Nephron (organoid): Measurements from ENCODE around the gene POLR3E.

Experiments
- H3K27ac Mint-ChIP-seq, 3 experiments: 2 replicates each; pipeline ENCODE4 v1.8.0; 2020; ENCODE audit warnings: mixed read lengths in 3 of 3, mild to moderate bottlenecking in 2 of 3, moderate library complexity in 1 of 3
- H3K27me3 Mint-ChIP-seq: 2 replicates; pipeline ENCODE4 v1.8.0; 2021; ENCODE audit warnings: low read depth, mild to moderate bottlenecking, moderate library complexity, mixed read lengths
- H3K36me3 Mint-ChIP-seq: 2 replicates; pipeline ENCODE4 v1.8.0; 2020; ENCODE audit warnings: low read depth, mixed read lengths
- H3K4me1 Mint-ChIP-seq: 2 replicates; pipeline ENCODE4 v1.8.0; 2020; ENCODE audit warnings: mixed read lengths
- H3K4me3 Mint-ChIP-seq, 3 experiments: 2 replicates each; pipeline ENCODE4 v1.8.0; 2020; ENCODE audit warnings: mild to moderate bottlenecking in 3 of 3, mixed read lengths in 3 of 3, moderate library complexity in 2 of 3
- H3K9me3 Mint-ChIP-seq: 2 replicates; pipeline ENCODE4 v1.8.0; 2020; ENCODE audit warnings: mixed read lengths
- CTCF ChIP-seq, 3 experiments: fragments of 200-600 bp; sonication (generic); IDR thresholded peaks; one replicate each; pipeline ENCODE4 v1.5.0; 2021; ENCODE audit warnings: antibody characterized with exemption in 3 of 3; ENCODE audit not compliant: unreplicated experiment in 3 of 3

Gene POLR3E

GRCh38 chr16:22302776-22303363 lies 5.7 kb downstream of the POLR3E start:
- Mint-ChIP-seq H3K4me1 (peaks cover 24% of the 10 kb centered on the region), H3K27ac (no peak overlapping the region), H3K36me3 (peaks cover 19% of the 10 kb centered on the region), H3K4me3 (no peak overlapping the region), H3K9me3 (no peaks in the 10 kb centered on the region), H3K27me3 (no peaks in the 10 kb centered on the region)
- no peak for TF ChIP-seq CTCF (IDR thresholded peaks at IDR 0.05; ENCODE audit: unreplicated experiment in 3 of 3)

- TF ChIP-seq CTCF (IDR thresholded peaks at IDR 0.05; ENCODE audit: unreplicated experiment in 3 of 3) = no peak
- no peaks in the 10 kb centered on the region for H3K9me3 Mint-ChIP-seq
- H3K27me3 Mint-ChIP-seq = no peaks in the 10 kb centered on the region
- peaks cover 11% of the 10 kb centered on the region for H3K4me1 Mint-ChIP-seq
- H3K27ac Mint-ChIP-seq = no peak overlapping the region
- no peak overlapping the region for H3K4me3 Mint-ChIP-seq
- H3K36me3 Mint-ChIP-seq = peaks cover 30% of the 10 kb centered on the region
Measured at GRCh38 chr16:22304411-22304810, 7.2 kb downstream of the POLR3E start.

DNA sequence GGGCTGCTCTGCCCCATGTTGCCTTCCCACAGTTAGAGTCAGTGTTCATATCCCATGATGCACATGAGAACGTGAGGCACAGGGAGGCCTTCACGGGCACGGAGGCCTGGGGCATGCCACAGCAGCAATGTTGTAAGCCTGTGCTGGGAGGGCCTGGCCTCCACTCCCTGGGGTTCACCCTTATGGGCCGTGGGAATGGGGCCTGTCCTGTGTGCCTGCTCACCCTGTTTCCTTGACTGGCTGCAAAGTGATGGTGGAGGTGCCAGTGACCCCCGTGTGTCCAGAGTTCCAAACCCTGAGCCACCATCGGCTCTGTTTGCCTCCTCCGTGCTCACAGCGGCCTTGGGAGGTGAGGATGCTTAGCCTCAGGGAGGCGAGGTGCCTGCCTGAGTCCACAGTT lies 9.6 kb downstream of the POLR3E start:
- H3K9me3 Mint-ChIP-seq = no peaks in the 10 kb centered on the region
- no peak overlapping the region for H3K4me3 Mint-ChIP-seq
- TF ChIP-seq CTCF (IDR thresholded peaks at IDR 0.05; ENCODE audit: unreplicated experiment in 3 of 3) = no peak
- peaks cover 34% of the 10 kb centered on the region for H3K36me3 Mint-ChIP-seq
- H3K27me3 Mint-ChIP-seq = no peaks in the 10 kb centered on the region
- H3K27ac Mint-ChIP-seq = no peak overlapping the region
- H3K4me1 Mint-ChIP-seq = no peaks in the 10 kb centered on the region

DNA sequence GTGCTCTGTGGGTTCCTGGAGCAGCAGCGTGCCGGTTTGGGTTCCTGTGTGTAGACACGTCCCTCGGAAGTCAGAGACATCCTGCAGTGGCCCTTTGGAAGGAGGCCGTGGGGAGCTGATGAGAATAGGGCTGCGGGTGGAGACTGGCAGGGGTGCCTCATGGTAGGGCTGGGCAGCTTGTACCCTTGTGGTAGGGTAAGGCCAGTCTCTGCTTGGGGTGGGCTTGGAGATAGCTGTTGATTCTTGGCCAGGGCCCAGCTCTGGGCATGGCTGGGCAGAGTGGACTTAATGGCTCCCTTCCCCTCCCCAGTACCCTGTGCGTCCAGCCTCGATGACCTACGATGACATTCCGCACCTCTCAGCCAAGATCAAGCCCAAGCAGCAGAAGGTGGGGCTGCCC lies 10.6 kb downstream of the POLR3E start:
- no peak for TF ChIP-seq CTCF (IDR thresholded peaks at IDR 0.05; ENCODE audit: unreplicated experiment in 3 of 3)
- H3K27me3 Mint-ChIP-seq = no peaks in the 10 kb centered on the region
- H3K4me3 Mint-ChIP-seq = no peak overlapping the region
- H3K27ac Mint-ChIP-seq = no peak overlapping the region
- H3K4me1 Mint-ChIP-seq = no peaks in the 10 kb centered on the region
- H3K9me3 Mint-ChIP-seq = no peaks in the 10 kb centered on the region
- peaks cover 33% of the 10 kb centered on the region for H3K36me3 Mint-ChIP-seq

DNA sequence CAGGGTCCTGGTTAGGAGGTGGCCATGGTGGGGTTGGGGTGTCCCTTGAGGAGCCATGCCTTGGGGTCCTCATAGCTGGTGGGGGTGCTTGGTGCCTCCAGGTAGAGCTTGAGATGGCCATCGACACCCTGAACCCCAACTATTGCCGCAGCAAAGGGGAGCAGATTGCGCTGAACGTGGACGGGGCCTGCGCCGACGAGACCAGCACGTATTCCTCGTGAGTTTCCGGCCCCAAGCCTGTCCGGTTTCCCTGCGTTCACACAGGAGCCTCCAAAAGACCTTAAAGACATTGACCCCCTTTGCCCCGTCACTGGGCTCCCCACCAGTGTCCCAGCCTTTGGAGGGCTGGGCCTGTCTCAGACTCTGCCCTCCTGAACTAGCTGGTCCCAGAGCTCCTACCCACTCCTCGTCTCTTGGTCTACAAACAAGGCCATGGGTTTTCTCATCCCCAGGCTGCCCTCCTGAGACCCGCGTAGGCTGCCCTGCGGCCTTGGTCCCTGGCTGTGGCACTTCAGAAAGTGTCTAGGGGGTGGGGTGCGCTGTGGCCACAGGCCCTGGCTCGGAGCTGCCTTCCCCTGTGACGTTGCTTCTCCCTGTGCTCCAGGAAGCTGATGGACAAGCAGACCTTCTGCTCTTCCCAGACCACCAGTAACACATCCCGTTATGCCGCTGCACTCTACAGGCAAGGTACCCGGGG lies 11.8 kb downstream of the POLR3E start:
- H3K4me1 Mint-ChIP-seq = no peaks in the 10 kb centered on the region
- H3K27me3 Mint-ChIP-seq = no peaks in the 10 kb centered on the region
- no peak overlapping the region for H3K27ac Mint-ChIP-seq
- H3K4me3 Mint-ChIP-seq = no peak overlapping the region
- H3K9me3 Mint-ChIP-seq = no peaks in the 10 kb centered on the region
- no peak for TF ChIP-seq CTCF (IDR thresholded peaks at IDR 0.05; ENCODE audit: unreplicated experiment in 3 of 3)
- peaks cover 31% of the 10 kb centered on the region for H3K36me3 Mint-ChIP-seq

DNA sequence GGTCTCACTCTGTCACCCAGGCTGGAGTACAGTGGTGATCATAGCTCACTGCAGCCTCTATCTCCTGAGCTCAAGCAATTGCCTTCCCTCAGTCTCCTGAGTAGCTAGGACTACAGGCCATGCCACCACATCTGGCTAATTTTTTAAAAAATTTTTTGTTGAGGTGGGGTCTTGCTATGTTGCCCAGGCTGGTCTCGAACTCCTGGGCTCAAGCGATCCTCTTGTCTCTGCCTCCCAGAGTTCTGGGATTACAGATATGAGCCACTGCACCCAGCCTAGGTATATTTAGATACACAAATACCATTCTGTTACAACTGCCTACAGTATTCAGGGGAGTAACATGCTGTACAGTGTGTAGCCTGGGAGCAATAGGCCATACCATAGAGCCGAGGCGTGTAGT lies 14.3 kb downstream of the POLR3E start:
- H3K9me3 Mint-ChIP-seq = no peaks in the 10 kb centered on the region
- TF ChIP-seq CTCF (IDR thresholded peaks at IDR 0.05; ENCODE audit: unreplicated experiment in 3 of 3) = no peak
- no peak overlapping the region for H3K27ac Mint-ChIP-seq
- H3K36me3 Mint-ChIP-seq = peaks cover 38% of the 10 kb centered on the region
- no peaks in the 10 kb centered on the region for H3K4me1 Mint-ChIP-seq
- H3K27me3 Mint-ChIP-seq = no peaks in the 10 kb centered on the region
- no peak overlapping the region for H3K4me3 Mint-ChIP-seq
